GM12864 (cell line): ENCODE results near the gene ADAM10.

Experiments used
- DNase-seq: peaks from one replicate; pipeline ENCODE4 v3.0.0-alpha.2; 2011; ENCODE audit warnings: low read depth
- H3K4me3 ChIP-seq: 2 replicates; pipeline ENCODE4 v1.5.1; 2011; ENCODE audit warnings: mild to moderate bottlenecking, low read depth, low read length, control low read depth
- CTCF ChIP-seq: IDR thresholded peaks from 2 replicates; pipeline ENCODE4 v1.5.1; 2011; ENCODE audit warnings: low read depth, mild to moderate bottlenecking, moderate library complexity, low read length, control low read depth, inconsistent platforms; ENCODE audit errors: missing control alignments

Gene ADAM10

GRCh38 chr15:58698887-58699641 is 50.4 kb downstream of the ADAM10 start:
- H3K4me3 ChIP-seq = no peak overlapping the region
- no peak for TF ChIP-seq CTCF
- no peak for DNase-seq

- no peak overlapping the region for H3K4me3 ChIP-seq
- DNase-seq = no peak
- no peak for TF ChIP-seq CTCF
These were observed 52.3 kb downstream of the ADAM10 start for GRCh38 chr15:58697220-58697619.

GRCh38 chr15:58696738-58697137 is 52.8 kb downstream of the ADAM10 start:
- no peak for DNase-seq
- H3K4me3 ChIP-seq = no peak overlapping the region
- no peak for TF ChIP-seq CTCF

- no peak for DNase-seq
- TF ChIP-seq CTCF = no peak
- no peak overlapping the region for H3K4me3 ChIP-seq
These were observed 54.7 kb downstream of the ADAM10 start for GRCh38 chr15:58694641-58695398.

GRCh38 chr15:58690703-58691102 is 58.8 kb downstream of the ADAM10 start:
- no peak for TF ChIP-seq CTCF
- DNase-seq = no peak
- H3K4me3 ChIP-seq = no peak overlapping the region

- H3K4me3 ChIP-seq = no peak overlapping the region
- no peak for TF ChIP-seq CTCF
- DNase-seq = no peak
These were observed 59.9 kb downstream of the ADAM10 start for GRCh38 chr15:58689646-58690045.
